ENCODE data around the gene OR1K1. TPM values are rescaled to one million over a fixed set of nuclear protein-coding genes. Genes with fewer than 3 reads are reported as not detected.
A peak's percentile ranks its signal among the peaks of the same experiment; 100 is the strongest.

The OR1K1 gene
- total and polyA plus RNA-seq, 9 of the 15 experiments (the other 6 are each of a cell fraction or from before 2014, with no cell fraction given): not detected

- Histone ChIP-seq H3K79me2 (ENCODE audit: control insufficient read depth, insufficient read depth, low read length) (no peaks in the 10 kb centered on the region), H3K4me3 (no peak overlapping the region), H2AFZ (ENCODE audit: low read depth, low read length) (no peak overlapping the region), H3K9ac (ENCODE audit: insufficient read depth in 1 of 2, low read depth in 2 of 2, low read length in 2 of 2) (no peak overlapping the region), H3K9me3 (replicated peaks; ENCODE audit: control insufficient read depth, insufficient read depth, low read depth, low read length) (no peaks in the 10 kb centered on the region), H4K20me1 (replicated peaks; ENCODE audit: control insufficient read depth, insufficient read depth, low read length) (no peaks in the 10 kb centered on the region), H3K4me2 (ENCODE audit: insufficient read depth, low read length) (no peak overlapping the region), H3K9me1 (ENCODE audit: control insufficient read depth, insufficient read depth, low read length) (no peaks in the 10 kb centered on the region), H3K27me3 (ENCODE audit: control insufficient read depth in 2 of 2, insufficient read depth in 2 of 2, low read length in 2 of 2) (no peaks in the 10 kb centered on the region), H3K27ac (ENCODE audit: extremely low read depth, low read depth, low read length) (no peak overlapping the region), H3K4me1 (replicated peaks in 1 of 2; ENCODE audit: control insufficient read depth in 2 of 2, insufficient read depth in 2 of 2, low read length in 2 of 2) (no peaks in the 10 kb centered on the region), H3K36me3 (ENCODE audit: control insufficient read depth, insufficient read depth, low read length) (peaks cover 46% of the 10 kb centered on the region)
- FAIRE-seq: no peak
- no peak for DNase-seq (ENCODE audit: extremely low read depth in 1 of 4, low spot score in 3 of 4)
- in situ Hi-C loops (cut with MboI) (no loop called here), intact Hi-C loops (cut with micrococcal nuclease) (no loop called here)
- BruUV-seq (replicated peaks): TSS peak; percentile 16
- 87% methylated on average over 5 of the region's 5 CpGs for WGBS (ENCODE audit: insufficient coverage, low coverage, missing lambda C conversion rate)
- ATAC-seq: no peak
- ChIA-PET POLR2A (no interaction called here), CTCF (ENCODE audit: low intra/inter-chr PET ratio) (no interaction called here)
- TF ChIP-seq E2F5 (CRISPR knock-in tag; IDR thresholded peaks at IDR 0.05) (no peak), SREBF2 (CRISPR knock-in tag; IDR thresholded peaks at IDR 0.05) (no peak), YY1 (IDR thresholded peaks at IDR 0.05; ENCODE audit: borderline replicate concordance in 1 of 3, control insufficient read depth in 1 of 3, extremely low read depth in 1 of 3, insufficient read depth in 3 of 3, insufficient read length in 1 of 3, insufficient replicate concordance in 2 of 3, low read depth in 1 of 3, low read length in 2 of 3) (no peak), RERE (CRISPR knock-in tag; IDR thresholded peaks at IDR 0.05; ENCODE audit: borderline replicate concordance) (no peak), NBN (IDR thresholded peaks at IDR 0.05; ENCODE audit: low read depth) (no peak), SIN3A (IDR thresholded peaks at IDR 0.05; ENCODE audit: borderline replicate concordance in 2 of 2, control insufficient read depth in 1 of 2, low read depth in 2 of 2, low read length in 2 of 2) (no peak), ZNF717 (CRISPR knock-in tag; IDR thresholded peaks at IDR 0.05) (no peak), ZNF280B (CRISPR knock-in tag; IDR thresholded peaks at IDR 0.05) (no peak), ATF4 (CRISPR knock-in tag; IDR thresholded peaks at IDR 0.05) (no peak), TCF7L2 (IDR thresholded peaks at IDR 0.05; ENCODE audit: low read depth, low read length) (no peak), ZNF263 (CRISPR knock-in tag; IDR thresholded peaks at IDR 0.05; ENCODE audit: borderline replicate concordance) (no peak), ZNF79 (CRISPR knock-in tag; IDR thresholded peaks at IDR 0.05; ENCODE audit: low read depth) (no peak)
Measured at GRCh38 chr9:122846371-122846940, 46.5 kb downstream of the OR1K1 start.
